ENCODE results near the gene GDPD4.

The GDPD4 gene

DNA sequence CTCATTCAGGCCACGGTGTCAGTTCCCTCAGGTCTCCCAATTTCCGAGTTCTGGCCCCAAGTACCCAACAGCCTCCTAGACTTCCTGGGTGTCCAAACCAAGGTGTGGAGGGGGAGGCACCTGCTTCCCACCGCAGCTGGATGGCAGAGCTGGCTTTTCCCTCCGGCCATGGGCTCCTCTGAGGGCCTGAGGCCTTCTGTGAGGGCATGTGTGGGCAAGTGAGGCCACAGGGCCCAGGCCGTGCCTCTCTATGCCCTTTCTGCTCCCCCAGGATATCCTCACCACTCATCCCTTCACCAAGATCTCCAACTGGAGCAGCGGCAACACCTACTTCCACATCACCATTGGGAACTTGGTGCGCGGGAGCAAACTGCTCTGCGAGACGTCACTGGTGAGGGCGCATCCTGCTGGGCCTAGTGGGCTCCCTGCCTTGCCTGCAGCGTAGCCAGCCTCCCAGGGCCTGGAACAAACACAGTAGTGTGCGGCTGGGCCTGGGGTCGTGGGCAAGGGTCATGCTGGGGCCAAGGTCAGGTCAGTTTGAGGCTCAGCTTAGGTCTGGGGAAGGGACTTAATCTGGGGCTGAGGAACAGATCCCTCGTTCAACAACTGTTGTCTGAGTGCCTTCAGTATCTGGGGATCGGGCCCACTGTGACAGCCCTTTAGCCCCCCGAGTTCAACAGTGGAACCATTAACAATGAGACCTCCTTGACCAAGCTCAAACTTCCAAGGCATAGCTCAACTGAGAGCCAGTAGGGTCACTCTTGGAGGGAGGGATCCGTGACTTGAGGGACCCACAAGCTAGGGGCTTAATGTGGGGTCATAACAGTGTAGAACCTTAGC is 87.7 kb downstream of the GDPD4 start:
- no peak for DNase-seq (ENCODE audit: low read depth)

GRCh38 chr11:77213029-77213579 is 88.4 kb downstream of the GDPD4 start:
- H3K4me3 ChIP-seq (ENCODE audit: low read depth, low read length), result no peak overlapping the region
- no peak for DNase-seq (ENCODE audit: low read depth)
- TF ChIP-seq CTCF (conservative IDR thresholded peaks at IDR 0.05; ENCODE audit: low read depth, low read length), result no peak

More for the DNA sequence above, 87.7 kb downstream of the GDPD4 start:
- no peak for TF ChIP-seq CTCF (conservative IDR thresholded peaks at IDR 0.05; ENCODE audit: low read depth, low read length)
- no peak overlapping the region for H3K4me3 ChIP-seq (ENCODE audit: low read depth, low read length)

DNA sequence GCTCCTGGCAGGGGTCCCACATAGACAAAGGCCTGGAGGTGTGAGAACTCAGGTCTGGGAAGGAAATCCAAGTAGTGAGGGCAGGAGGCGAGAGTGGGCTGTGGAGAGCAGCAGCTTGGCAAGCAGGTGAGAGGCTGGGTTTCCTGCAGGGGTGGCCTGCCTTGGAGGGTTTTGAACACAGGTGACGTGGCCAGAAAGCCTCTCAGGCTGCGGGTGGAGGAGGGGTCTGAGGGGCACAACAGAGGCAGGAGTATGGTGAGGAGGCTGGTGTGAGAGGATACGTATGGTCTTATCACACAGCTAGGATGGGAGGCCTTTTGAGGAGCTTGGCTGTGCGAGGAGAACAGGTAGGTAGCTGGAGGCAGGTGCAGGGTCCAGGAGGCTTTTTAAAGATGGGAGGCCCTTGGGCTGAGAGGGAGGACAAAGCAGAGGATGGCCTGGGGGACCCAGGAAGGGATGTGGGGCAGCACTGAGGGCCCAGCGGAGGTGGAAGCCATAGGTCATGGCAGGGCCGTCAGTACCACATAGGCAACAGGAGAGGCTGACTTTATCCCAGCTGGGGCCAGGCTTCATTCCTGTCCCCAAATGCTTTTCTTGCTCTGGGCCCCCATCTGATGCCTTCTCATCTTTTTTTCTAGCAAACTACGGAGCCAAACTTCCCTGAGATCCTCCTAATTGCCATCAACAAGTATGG is 89.0 kb downstream of the GDPD4 start:
- TF ChIP-seq CTCF (conservative IDR thresholded peaks at IDR 0.05; ENCODE audit: low read depth, low read length), result no peak
- H3K4me3 ChIP-seq (ENCODE audit: low read depth, low read length), result no peak overlapping the region
- no peak for DNase-seq (ENCODE audit: low read depth)

DNA sequence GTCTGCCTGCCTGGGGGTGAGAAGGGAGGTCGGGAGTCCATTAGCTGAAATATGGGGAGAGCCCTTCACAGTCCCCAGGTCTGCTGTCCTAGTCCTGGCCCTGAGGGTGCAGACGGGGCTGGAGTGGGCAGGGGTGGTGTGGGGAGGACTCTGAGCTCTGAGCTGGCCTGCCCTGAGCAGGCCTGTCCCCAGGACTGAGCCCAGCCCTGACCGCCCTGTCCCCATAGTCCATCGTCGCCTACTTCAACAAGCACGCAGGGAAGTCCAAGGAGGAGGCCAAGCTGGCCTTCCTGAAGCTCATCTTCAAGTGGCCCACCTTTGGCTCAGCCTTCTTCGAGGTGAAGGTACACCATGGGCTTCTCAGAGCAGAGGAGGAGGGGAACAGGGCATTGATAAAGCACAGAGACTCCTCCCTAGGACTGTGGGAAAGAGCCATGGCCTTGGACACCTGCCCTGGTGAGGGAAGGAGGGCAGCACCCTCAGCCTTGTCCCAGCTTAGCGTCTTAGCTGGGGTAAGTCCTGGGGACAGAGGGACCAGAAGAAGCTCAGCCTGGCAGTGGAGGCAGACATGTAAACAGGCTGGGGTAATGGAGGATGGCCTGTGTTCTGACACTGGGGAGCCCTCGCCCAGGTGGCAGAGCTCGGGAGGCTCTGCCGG is 89.8 kb downstream of the GDPD4 start:
- no peak overlapping the region for H3K4me3 ChIP-seq (ENCODE audit: low read depth, low read length)
- DNase-seq (ENCODE audit: low read depth), result no peak
- no peak for TF ChIP-seq CTCF (conservative IDR thresholded peaks at IDR 0.05; ENCODE audit: low read depth, low read length)

DNA sequence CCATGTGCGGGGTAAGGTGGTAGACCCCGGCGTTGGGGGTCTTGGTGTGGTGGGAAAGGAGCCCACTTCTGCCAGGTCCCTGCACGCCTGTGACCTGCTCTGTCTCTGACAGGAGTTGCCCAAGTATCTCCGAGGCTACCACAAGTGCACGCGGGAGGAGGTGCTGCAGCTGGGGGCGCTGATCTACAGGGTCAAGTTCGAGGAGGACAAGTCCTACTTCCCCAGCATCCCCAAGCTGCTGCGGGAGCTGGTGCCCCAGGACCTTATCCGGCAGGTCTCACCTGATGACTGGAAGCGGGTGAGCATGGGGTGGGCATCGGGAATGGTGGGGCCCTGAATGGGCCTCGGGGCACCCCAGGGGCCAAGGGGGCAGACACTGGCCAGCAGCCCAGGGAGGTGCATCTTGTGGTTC is 90.4 kb downstream of the GDPD4 start:
- DNase-seq (ENCODE audit: low read depth), result no peak
- TF ChIP-seq CTCF (conservative IDR thresholded peaks at IDR 0.05; ENCODE audit: low read depth, low read length), result no peak
- H3K4me3 ChIP-seq (ENCODE audit: low read depth, low read length), result no peak overlapping the region

DNA sequence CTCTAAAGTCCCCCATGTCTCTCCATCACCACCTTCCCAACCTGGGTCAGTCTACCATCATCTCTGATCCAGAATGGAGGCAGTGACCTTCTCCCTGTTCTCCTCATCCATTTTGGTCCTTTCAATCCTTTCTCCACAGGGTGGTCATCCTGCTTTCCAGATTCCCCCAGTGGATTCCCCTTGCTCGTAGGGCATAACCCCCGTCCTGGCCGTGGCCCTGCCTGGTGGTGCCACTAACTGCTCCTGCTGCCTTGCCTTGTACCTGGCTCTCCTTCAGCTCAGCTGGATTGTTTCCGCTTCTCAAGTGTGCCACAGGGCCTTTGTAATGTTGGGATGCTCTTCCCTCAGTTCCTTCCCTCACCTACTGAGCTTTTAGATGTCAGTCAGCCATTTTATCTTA is 91.8 kb downstream of the GDPD4 start:
- DNase-seq (ENCODE audit: low read depth), result no peak
- H3K4me3 ChIP-seq (ENCODE audit: low read depth, low read length), result no peak overlapping the region
- TF ChIP-seq CTCF (conservative IDR thresholded peaks at IDR 0.05; ENCODE audit: low read depth, low read length), result no peak

All from choroid plexus epithelial cell (primary cell).